ENCODE results near the gene RPUSD3.

DNA sequence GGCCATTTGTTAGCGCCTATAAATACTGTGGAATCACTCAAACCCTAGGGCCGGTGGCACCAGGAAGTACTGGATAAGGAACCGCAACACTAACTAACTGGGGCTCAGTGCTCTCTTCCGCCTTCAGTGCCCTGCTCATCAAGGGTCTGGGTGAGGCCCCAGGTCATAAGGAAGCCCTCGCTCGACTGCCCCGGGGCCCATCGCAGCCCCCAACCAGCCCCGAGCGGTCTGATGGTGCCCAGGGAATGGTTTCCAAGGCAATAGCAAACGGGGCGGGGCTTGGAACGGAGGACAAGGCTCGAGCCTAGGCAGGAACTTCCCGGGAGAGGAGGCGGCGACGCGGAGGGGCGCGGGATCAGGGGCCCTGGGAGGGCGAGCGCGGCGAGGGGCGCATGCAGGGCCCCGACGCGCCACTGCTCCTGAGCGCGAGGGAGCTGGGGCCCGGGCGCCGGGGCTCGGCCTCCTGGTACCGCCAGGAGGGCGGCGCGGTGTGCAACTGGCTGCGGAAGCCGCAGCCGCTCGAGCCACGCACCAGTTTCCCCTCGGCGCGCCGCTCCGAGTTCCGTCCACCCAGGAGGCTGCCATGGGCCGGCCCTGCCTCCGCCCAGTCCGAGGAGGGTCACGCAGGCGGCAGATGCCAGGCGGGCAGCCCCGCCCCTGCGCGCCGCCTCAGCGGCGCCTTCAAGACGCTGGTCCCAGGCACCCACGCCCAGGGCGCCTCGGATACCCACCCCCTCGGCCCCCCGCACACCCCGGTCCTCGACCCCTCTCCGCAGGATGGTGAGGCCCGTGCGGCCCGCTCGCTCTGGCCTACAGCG is 34.0 kb downstream of the RPUSD3 start, which contains the start of gene TTLL3:
- TF ChIP-seq CTCF (IDR thresholded peaks at IDR 0.05) (peak in 1 of 6 experiments; percentile 5), POLR2A (IDR thresholded peaks at IDR 0.05) (peak in 1 of 2 donors; percentile 72)

All from thyroid gland (tissue), 4 donors.